CD4-positive, alpha-beta T cell (primary cell): Measurements from ENCODE around the gene LASP1. TPM values are rescaled to one million over a fixed set of nuclear protein-coding genes. Genes with fewer than 3 reads are reported as not detected.

ENCODE experiments used
- ATAC-seq: fragments of 200-7000 bp; cut with Tn5 transposase; one replicate; pipeline ENCODE4 v1.10.0; 2022; ENCODE audit warnings: mild to moderate bottlenecking; ENCODE audit not compliant: poor library complexity
- CTCF ChIA-PET: fragments of 350-600 bp; sonication (Branson Sonifier 250); formaldehyde crosslinking; loops from one replicate; lab custom pipeline; 2021; ENCODE audit warnings: antibody characterized with exemption, inconsistent platforms; lab: Charles Lee
- POLR2A ChIA-PET: fragments of 350-600 bp; sonication (Branson Sonifier 250); formaldehyde crosslinking; loops from one replicate; lab custom pipeline; 2021; ENCODE audit warnings: antibody characterized with exemption, inconsistent platforms; lab: Charles Lee
- DNase-seq, 14 experiments: peaks; one replicate each; pipeline ENCODE4 v3.0.0-alpha.2; 2013 to 2020; ENCODE audit warnings: mixed read lengths in 2 of 14
- H3K27ac ChIP-seq, 2 donors: one replicate each; pipeline versions ENCODE4 v1.5.1 to v1.7.0; 2013; ENCODE audit warnings: low read length in 2 of 2, low read depth in 1 of 2, mild to moderate bottlenecking in 1 of 2
- H3K27me3 ChIP-seq, 2 experiments: 1 replicate in 1 of 2; 2 replicates in 1 of 2; pipeline versions ENCODE4 v1.6.1 to v1.7.0; 2013; ENCODE audit warnings: low read length in 2 of 2, control low read depth in 1 of 2, mild to moderate bottlenecking in 1 of 2, moderate library complexity in 1 of 2; ENCODE audit not compliant: insufficient read depth in 2 of 2, control insufficient read depth in 1 of 2
- H3K36me3 ChIP-seq: one replicate; pipeline ENCODE4 v1.6.1; 2013; ENCODE audit warnings: low read length, control low read depth; ENCODE audit not compliant: insufficient read depth
- H3K4me1 ChIP-seq: one replicate; pipeline ENCODE4 v1.6.1; 2013; ENCODE audit warnings: low read length, control low read depth; ENCODE audit not compliant: insufficient read depth
- H3K4me3 ChIP-seq: one replicate; pipeline ENCODE4 v1.5.1; 2013; ENCODE audit warnings: mild to moderate bottlenecking, low read length, moderate library complexity
- H3K9me3 ChIP-seq, 2 experiments: 1 replicate in 1 of 2; 2 replicates in 1 of 2; pipeline versions ENCODE4 v1.6.1 to v1.7.0; 2013; ENCODE audit warnings: low read length in 2 of 2, mild to moderate bottlenecking in 2 of 2, control low read depth in 1 of 2, moderate library complexity in 1 of 2; ENCODE audit not compliant: control insufficient read depth in 1 of 2, insufficient read depth in 1 of 2
- H3K27ac Mint-ChIP-seq: one replicate; pipeline ENCODE4 v1.8.0; 2020; ENCODE audit warnings: mixed read lengths
- H3K27me3 Mint-ChIP-seq: one replicate; pipeline ENCODE4 v1.8.0; 2021; ENCODE audit warnings: mixed read lengths
- H3K36me3 Mint-ChIP-seq: one replicate; pipeline ENCODE4 v1.8.0; 2021; ENCODE audit warnings: low read depth, mixed read lengths
- H3K4me1 Mint-ChIP-seq: one replicate; pipeline ENCODE4 v1.8.0; 2021; ENCODE audit warnings: low read depth, mixed read lengths
- H3K4me3 Mint-ChIP-seq: one replicate; pipeline ENCODE4 v1.8.0; 2020; ENCODE audit warnings: mild to moderate bottlenecking, mixed read lengths
- H3K9me3 Mint-ChIP-seq: one replicate; pipeline ENCODE4 v1.8.0; 2020; ENCODE audit warnings: mixed read lengths
- CTCF ChIP-seq: fragments of 200-600 bp; IDR thresholded peaks from one replicate; pipeline ENCODE4 v1.8.0; 2022; ENCODE audit warnings: antibody characterized with exemption, mild to moderate bottlenecking
- intact Hi-C, 2 experiments: fragments of 100-400 bp; cut with DNase I in 1 of 2; cut with micrococcal nuclease in 1 of 2; formaldehyde crosslinking; loops; one replicate each; pipeline versions ENCODE4 v1.15.1 to v1.9.0; 2023 to 2025; cut with DNase I, micrococcal nuclease
- total RNA-seq, 174 experiments: library from RNA in 2 of 174; stranded (reverse) in 2 of 174; gene quantifications; one replicate each; pipeline ENCODE4 v1.2.3 and lab custom pipeline; 2021 to 2026

LASP1 gene
- total RNA-seq, 2 experiments from 2014 or later = 50.1 to 50.5 TPM

- H3K27ac ChIP-seq = peak overlapping the region; percentile 94 to 95
- peaks cover 25% of the 10 kb centered on the region for H3K4me1 ChIP-seq
- no peak for ATAC-seq
- Mint-ChIP-seq H3K27ac (peak overlapping the region; percentile 100), H3K9me3 (no peaks in the 10 kb centered on the region), H3K4me3 (peak overlapping the region; percentile 99), H3K4me1 (peaks cover 31% of the 10 kb centered on the region), H3K36me3 (peaks cover 32% of the 10 kb centered on the region), H3K27me3 (peaks cover 5% of the 10 kb centered on the region)
- CTCF ChIA-PET = interaction anchor here (1.0 to 2.1 kb wide), 4 partner anchors 28 to 327 kb away, joined by 3 to 7 read pairs (median 4); partner anchors contain the start of gene RPL23
- no peaks in the 10 kb centered on the region for H3K27me3 ChIP-seq
- H3K9me3 ChIP-seq = no peaks in the 10 kb centered on the region
- no peak for DNase-seq
- no peak for TF ChIP-seq CTCF
- peaks cover 3% of the 10 kb centered on the region for H3K36me3 ChIP-seq
- POLR2A ChIA-PET = interaction anchor here (0.7 to 2.6 kb wide), 13 partner anchors 21 to 374 kb away, joined by 3 to 55 read pairs (median 3); partner anchors contain the start of genes LASP1, PIP4K2B, RPL19 and RPL23
- H3K4me3 ChIP-seq = peak overlapping the region; percentile 66
- intact Hi-C loops = loop anchor here (1.0 to 5.0 kb wide), 5 partner anchors 27 to 73 kb away; partner anchors contain the start of genes RPL23 (in 2 of the 2), PIP4K2B (in 1 of the 2) and PSMB3 (in 1 of the 2)
Measured at GRCh38 chr17:38825762-38826247, 44.1 kb upstream of the LASP1 start.

- CTCF ChIA-PET = interaction anchor here (0.6 to 1.4 kb wide), 3 partner anchors 10 to 75 kb away, joined by 3 read pairs; no protein-coding TSS in a partner anchor
- Histone ChIP-seq H3K9me3 (no peaks in the 10 kb centered on the region), H3K27ac (no peak overlapping the region), H3K27me3 (no peaks in the 10 kb centered on the region), H3K4me3 (no peak overlapping the region), H3K4me1 (no peaks in the 10 kb centered on the region), H3K36me3 (peaks cover 25% of the 10 kb centered on the region)
- H3K27ac Mint-ChIP-seq = no peak overlapping the region
- ATAC-seq = no peak
- no peak overlapping the region for H3K4me3 Mint-ChIP-seq
- H3K4me1 Mint-ChIP-seq = no peaks in the 10 kb centered on the region
- H3K36me3 Mint-ChIP-seq = peaks cover 21% of the 10 kb centered on the region
- no peaks in the 10 kb centered on the region for H3K9me3 Mint-ChIP-seq
- POLR2A ChIA-PET = interaction anchor here (0.7 to 1.7 kb wide), 3 partner anchors 8 to 116 kb away, joined by 3 to 5 read pairs (median 4); no protein-coding TSS in a partner anchor
- no peak for DNase-seq
- TF ChIP-seq CTCF = no peak
- intact Hi-C loops = no loop called here
- no peaks in the 10 kb centered on the region for H3K27me3 Mint-ChIP-seq
Measured at GRCh38 chr17:38844261-38844757, 25.5 kb upstream of the LASP1 start.

GRCh38 chr17:38848557-38848891, 21.3 kb upstream of the LASP1 start:
- Mint-ChIP-seq H3K4me1 (peaks cover 33% of the 10 kb centered on the region), H3K4me3 (no peak overlapping the region), H3K36me3 (peaks cover 63% of the 10 kb centered on the region), H3K27ac (no peak overlapping the region), H3K9me3 (no peaks in the 10 kb centered on the region), H3K27me3 (no peaks in the 10 kb centered on the region)
- ATAC-seq = no peak
- no peak for DNase-seq
- CTCF ChIA-PET = interaction anchor here (0.6 kb wide), 1 partner anchor 120 kb away, joined by 3 read pairs; no protein-coding TSS in a partner anchor
- Histone ChIP-seq H3K27ac (no peak overlapping the region), H3K4me1 (peaks cover 20% of the 10 kb centered on the region), H3K9me3 (no peaks in the 10 kb centered on the region), H3K4me3 (no peak overlapping the region), H3K36me3 (peaks cover 61% of the 10 kb centered on the region), H3K27me3 (no peaks in the 10 kb centered on the region)
- TF ChIP-seq CTCF = no peak
- POLR2A ChIA-PET = interaction anchor here (0.8 to 0.9 kb wide), 2 partner anchors 21 to 135 kb away, joined by 3 to 7 read pairs; partner anchors contain the start of gene LASP1
- intact Hi-C loops = no loop called here
